ENCODE results near the gene CCR5. TPM values are rescaled to one million over a fixed set of nuclear protein-coding genes. Genes with fewer than 3 reads are reported as not detected.

CCR5 gene
- total RNA-seq, 1 experiment from 2014 or later = not detected

DNA sequence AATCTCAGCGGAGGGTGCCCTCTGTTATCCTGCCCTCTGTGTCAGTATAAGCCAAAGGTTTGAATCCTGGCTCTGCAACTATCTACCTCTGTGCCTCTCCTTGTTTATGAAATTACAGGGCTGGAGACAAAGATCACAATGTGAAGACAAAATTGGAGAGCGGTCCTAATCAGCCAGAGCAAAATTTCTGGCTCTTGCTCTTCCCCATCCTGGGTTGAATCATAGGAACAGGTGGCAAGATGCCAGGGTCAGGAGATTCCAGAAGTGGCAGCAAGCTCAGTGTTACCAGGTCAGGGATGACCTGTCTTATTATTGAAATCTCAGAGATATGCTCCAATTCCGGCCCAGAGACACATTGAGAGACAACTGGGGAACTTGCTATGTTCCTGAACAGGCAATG, 19.1 kb upstream of the CCR5 start:
- no peak overlapping the region for H3K4me3 ChIP-seq (ENCODE audit: low read depth in 2 of 2, low read length in 2 of 2)
- no peaks in the 10 kb centered on the region for H3K9me3 ChIP-seq (ENCODE audit: control insufficient read depth, insufficient read depth, low read depth, low read length)
- BruUV-seq (replicated peaks) = no TSS peak
- H3K27ac ChIP-seq (ENCODE audit: low read length) = no peak overlapping the region
- in situ Hi-C loops (cut with HindIII; ENCODE audit: low pct_unique_long_range_greater_than_20kb, low sequenced_read_pairs) = no loop called here
- H3K4me1 ChIP-seq (ENCODE audit: control insufficient read depth, insufficient read depth, low read length) = no peaks in the 10 kb centered on the region
- ChIA-PET CTCF (no interaction called here), POLR2A (no interaction called here)
- no peaks in the 10 kb centered on the region for H3K36me3 ChIP-seq (ENCODE audit: control insufficient read depth, insufficient read depth, low read length)
- peaks cover 5% of the 10 kb centered on the region; the same call in 1 of the 2 replicates for H3K27me3 ChIP-seq (ENCODE audit: control insufficient read depth, insufficient read depth, low read length)
- TF ChIP-seq SIN3A (IDR thresholded peaks at IDR 0.05; ENCODE audit: borderline replicate concordance, insufficient read depth, low read depth, low read length) = no peak
- no peak for TF ChIP-seq POLR2AphosphoS5 (IDR thresholded peaks at IDR 0.05; ENCODE audit: low read depth, low read length)
- TF ChIP-seq TCF7L2 (IDR thresholded peaks at IDR 0.05; ENCODE audit: low read depth, low read length) = no peak
- TF ChIP-seq, protein P1, sequence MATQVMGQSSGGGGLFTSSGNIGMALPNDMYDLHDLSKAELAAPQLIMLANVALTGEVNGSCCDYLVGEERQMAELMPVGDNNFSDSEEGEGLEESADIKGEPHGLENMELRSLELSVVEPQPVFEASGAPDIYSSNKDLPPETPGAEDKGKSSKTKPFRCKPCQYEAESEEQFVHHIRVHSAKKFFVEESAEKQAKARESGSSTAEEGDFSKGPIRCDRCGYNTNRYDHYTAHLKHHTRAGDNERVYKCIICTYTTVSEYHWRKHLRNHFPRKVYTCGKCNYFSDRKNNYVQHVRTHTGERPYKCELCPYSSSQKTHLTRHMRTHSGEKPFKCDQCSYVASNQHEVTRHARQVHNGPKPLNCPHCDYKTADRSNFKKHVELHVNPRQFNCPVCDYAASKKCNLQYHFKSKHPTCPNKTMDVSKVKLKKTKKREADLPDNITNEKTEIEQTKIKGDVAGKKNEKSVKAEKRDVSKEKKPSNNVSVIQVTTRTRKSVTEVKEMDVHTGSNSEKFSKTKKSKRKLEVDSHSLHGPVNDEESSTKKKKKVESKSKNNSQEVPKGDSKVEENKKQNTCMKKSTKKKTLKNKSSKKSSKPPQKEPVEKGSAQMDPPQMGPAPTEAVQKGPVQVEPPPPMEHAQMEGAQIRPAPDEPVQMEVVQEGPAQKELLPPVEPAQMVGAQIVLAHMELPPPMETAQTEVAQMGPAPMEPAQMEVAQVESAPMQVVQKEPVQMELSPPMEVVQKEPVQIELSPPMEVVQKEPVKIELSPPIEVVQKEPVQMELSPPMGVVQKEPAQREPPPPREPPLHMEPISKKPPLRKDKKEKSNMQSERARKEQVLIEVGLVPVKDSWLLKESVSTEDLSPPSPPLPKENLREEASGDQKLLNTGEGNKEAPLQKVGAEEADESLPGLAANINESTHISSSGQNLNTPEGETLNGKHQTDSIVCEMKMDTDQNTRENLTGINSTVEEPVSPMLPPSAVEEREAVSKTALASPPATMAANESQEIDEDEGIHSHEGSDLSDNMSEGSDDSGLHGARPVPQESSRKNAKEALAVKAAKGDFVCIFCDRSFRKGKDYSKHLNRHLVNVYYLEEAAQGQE (IDR thresholded peaks at IDR 0.05; ENCODE audit: insufficient read depth in 1 of 2, low read depth in 2 of 2, low read length in 1 of 2) = no peak
- TF ChIP-seq, protein P2, sequence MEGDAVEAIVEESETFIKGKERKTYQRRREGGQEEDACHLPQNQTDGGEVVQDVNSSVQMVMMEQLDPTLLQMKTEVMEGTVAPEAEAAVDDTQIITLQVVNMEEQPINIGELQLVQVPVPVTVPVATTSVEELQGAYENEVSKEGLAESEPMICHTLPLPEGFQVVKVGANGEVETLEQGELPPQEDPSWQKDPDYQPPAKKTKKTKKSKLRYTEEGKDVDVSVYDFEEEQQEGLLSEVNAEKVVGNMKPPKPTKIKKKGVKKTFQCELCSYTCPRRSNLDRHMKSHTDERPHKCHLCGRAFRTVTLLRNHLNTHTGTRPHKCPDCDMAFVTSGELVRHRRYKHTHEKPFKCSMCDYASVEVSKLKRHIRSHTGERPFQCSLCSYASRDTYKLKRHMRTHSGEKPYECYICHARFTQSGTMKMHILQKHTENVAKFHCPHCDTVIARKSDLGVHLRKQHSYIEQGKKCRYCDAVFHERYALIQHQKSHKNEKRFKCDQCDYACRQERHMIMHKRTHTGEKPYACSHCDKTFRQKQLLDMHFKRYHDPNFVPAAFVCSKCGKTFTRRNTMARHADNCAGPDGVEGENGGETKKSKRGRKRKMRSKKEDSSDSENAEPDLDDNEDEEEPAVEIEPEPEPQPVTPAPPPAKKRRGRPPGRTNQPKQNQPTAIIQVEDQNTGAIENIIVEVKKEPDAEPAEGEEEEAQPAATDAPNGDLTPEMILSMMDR (IDR thresholded peaks at IDR 0.05) = no peak
- ATAC-seq (no peak), DNase-seq (ENCODE audit: low read depth, low spot score) (no peak)
- intact Hi-C loops (cut with micrococcal nuclease; ENCODE audit: unreplicated experiment) = no loop called here

DNA sequence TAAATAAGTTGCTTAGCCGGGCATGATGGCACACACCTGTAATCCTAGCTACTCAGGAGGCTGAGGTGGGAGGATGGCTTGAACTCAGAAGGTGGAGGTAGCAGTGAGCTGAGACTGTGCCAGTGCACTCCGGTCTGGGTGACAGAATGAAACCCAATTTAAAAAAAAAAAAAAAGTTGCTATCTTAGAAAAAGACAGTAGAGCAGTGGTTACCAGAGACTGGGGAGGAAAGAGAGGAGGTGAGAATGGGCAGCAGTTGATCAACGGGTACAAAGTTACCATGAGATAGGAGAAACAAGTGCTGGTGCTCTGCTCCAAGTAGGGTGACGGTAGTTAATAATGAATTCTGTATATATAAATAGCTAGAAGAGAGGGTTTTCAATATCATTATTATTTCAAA, 17.7 kb upstream of the CCR5 start:
- ATAC-seq (no peak), DNase-seq (ENCODE audit: low read depth, low spot score) (no peak)
- in situ Hi-C loops (cut with HindIII; ENCODE audit: low pct_unique_long_range_greater_than_20kb, low sequenced_read_pairs) = no loop called here
- H3K36me3 ChIP-seq (ENCODE audit: control insufficient read depth, insufficient read depth, low read length) = no peaks in the 10 kb centered on the region
- no TSS peak for BruUV-seq (replicated peaks)
- no peak overlapping the region for H3K27ac ChIP-seq (ENCODE audit: low read length)
- ChIA-PET CTCF (no interaction called here), POLR2A (no interaction called here)
- intact Hi-C loops (cut with micrococcal nuclease; ENCODE audit: unreplicated experiment) = no loop called here
- H3K9me3 ChIP-seq (ENCODE audit: control insufficient read depth, insufficient read depth, low read depth, low read length) = no peaks in the 10 kb centered on the region
- H3K27me3 ChIP-seq (ENCODE audit: control insufficient read depth, insufficient read depth, low read length) = peaks cover 9% of the 10 kb centered on the region
- no peak overlapping the region for H3K4me3 ChIP-seq (ENCODE audit: low read depth in 2 of 2, low read length in 2 of 2)
- no peak for TF ChIP-seq POLR2AphosphoS5 (IDR thresholded peaks at IDR 0.05; ENCODE audit: low read depth, low read length)
- no peaks in the 10 kb centered on the region for H3K4me1 ChIP-seq (ENCODE audit: control insufficient read depth, insufficient read depth, low read length)

DNA sequence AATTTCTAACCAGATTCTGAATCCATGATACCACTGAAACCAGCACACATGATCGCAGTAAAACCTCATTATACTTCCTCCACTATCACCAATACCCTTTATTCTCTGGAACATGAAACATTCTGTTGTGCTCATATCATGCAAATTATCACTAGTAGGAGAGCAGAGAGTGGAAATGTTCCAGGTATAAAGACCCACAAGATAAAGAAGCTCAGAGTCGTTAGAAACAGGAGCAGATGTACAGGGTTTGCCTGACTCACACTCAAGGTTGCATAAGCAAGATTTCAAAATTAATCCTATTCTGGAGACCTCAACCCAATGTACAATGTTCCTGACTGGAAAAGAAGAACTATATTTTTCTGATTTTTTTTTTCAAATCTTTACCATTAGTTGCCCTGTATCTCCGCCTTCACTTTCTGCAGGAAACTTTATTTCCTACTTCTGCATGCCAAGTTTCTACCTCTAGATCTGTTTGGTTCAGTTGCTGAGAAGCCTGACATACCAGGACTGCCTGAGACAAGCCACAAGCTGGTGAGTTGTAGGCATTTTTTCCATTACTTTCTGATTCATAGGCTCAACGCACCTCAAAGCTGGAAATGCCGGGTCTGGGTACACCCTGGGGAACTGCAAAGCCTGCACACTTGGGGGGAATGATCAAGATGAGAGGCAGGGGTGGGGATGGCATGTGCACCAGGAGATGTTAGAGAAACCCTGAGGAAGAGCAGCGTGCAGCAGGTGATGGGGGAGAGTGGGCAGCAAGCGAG, 16.9 kb upstream of the CCR5 start, which contains the start of gene CCR2:
CCR2 (plus strand) TSS at position 465 of the 764 bp plus-strand sequence. CDS start 3,417 bp downstream, outside the sequence.
- H3K36me3 ChIP-seq (ENCODE audit: control insufficient read depth, insufficient read depth, low read length) = no peaks in the 10 kb centered on the region
- H3K27me3 ChIP-seq (ENCODE audit: control insufficient read depth, insufficient read depth, low read length) = peaks cover 9% of the 10 kb centered on the region
- DNase-seq (ENCODE audit: low read depth, low spot score) (no peak), ATAC-seq (no peak)
- H3K4me3 ChIP-seq (ENCODE audit: low read depth in 2 of 2, low read length in 2 of 2) = no peak within 1 kb of the TSS
- intact Hi-C loops (cut with micrococcal nuclease; ENCODE audit: unreplicated experiment) = no loop called here
- H3K27ac ChIP-seq (ENCODE audit: low read length) = no peak within 1 kb of the TSS
- ChIA-PET CTCF (no interaction called here), POLR2A (no interaction called here)
- H3K4me1 ChIP-seq (ENCODE audit: control insufficient read depth, insufficient read depth, low read length) = no peaks in the 10 kb centered on the region
- TF ChIP-seq POLR2AphosphoS5 (IDR thresholded peaks at IDR 0.05; ENCODE audit: low read depth, low read length) (no peak), SIN3A (IDR thresholded peaks at IDR 0.05; ENCODE audit: borderline replicate concordance, insufficient read depth, low read depth, low read length) (no peak), TCF7L2 (IDR thresholded peaks at IDR 0.05; ENCODE audit: low read depth, low read length) (no peak)
- TF ChIP-seq, protein P1 (IDR thresholded peaks at IDR 0.05; ENCODE audit: insufficient read depth in 1 of 2, low read depth in 2 of 2, low read length in 1 of 2) = no peak
- TF ChIP-seq, protein P2 (IDR thresholded peaks at IDR 0.05) = no peak
- BruUV-seq (replicated peaks) = no TSS peak
- no peaks in the 10 kb centered on the region for H3K9me3 ChIP-seq (ENCODE audit: control insufficient read depth, insufficient read depth, low read depth, low read length)
- in situ Hi-C loops (cut with HindIII; ENCODE audit: low pct_unique_long_range_greater_than_20kb, low sequenced_read_pairs) = no loop called here

All from Panc1 (cell line).